Panc1 (cell line): ENCODE measurements around the gene GATB. TPM values are rescaled to one million over a fixed set of nuclear protein-coding genes. Genes with fewer than 3 reads are reported as not detected.

Experiments
- ATAC-seq: fragments of 200-7000 bp; cut with Tn5 transposase; 2 replicates; pipeline ENCODE4 v1.9.1; 2020; ENCODE audit warnings: mild to moderate bottlenecking, moderate library complexity
- BruUV-seq: library from RNA; stranded (reverse); fragments of 400-500 nt; replicated peaks from 2 replicates; lab custom pipeline; 2021; lab: Mats Ljungman, UMichigan
- CTCF ChIA-PET: fragments of 300-600 bp; sonication (Branson Sonifier 250); formaldehyde crosslinking; loops from one replicate; lab custom pipeline; 2022; ENCODE audit warnings: antibody characterized with exemption; lab: Charles Lee
- POLR2A ChIA-PET: fragments of 300-600 bp; sonication (Branson Sonifier 250); formaldehyde crosslinking; loops from one replicate; lab custom pipeline; 2022; ENCODE audit warnings: antibody characterized with exemption; lab: Charles Lee
- DNase-seq: peaks from one replicate; pipeline ENCODE4 v3.0.0-alpha.2; 2010; ENCODE audit warnings: low read depth, low spot score
- H3K27ac ChIP-seq: 2 replicates; pipeline ENCODE4 v1.5.1; 2011; ENCODE audit warnings: mild to moderate bottlenecking, low read length, inconsistent platforms
- H3K27me3 ChIP-seq: fragments of 200-500 bp; sonication (Bioruptor generic); 2 replicates; pipeline ENCODE4 v1.6.0; 2014; ENCODE audit warnings: low read length, inconsistent platforms; ENCODE audit not compliant: control insufficient read depth, insufficient read depth
- H3K36me3 ChIP-seq: fragments of 200-500 bp; sonication (Bioruptor generic); 2 replicates; pipeline ENCODE4 v1.5.1; 2014; ENCODE audit warnings: inconsistent platforms, mild to moderate bottlenecking, low read length, moderate library complexity; ENCODE audit not compliant: control insufficient read depth, insufficient read depth
- H3K4me1 ChIP-seq: 2 replicates; pipeline ENCODE4 v1.5.1; 2011; ENCODE audit warnings: inconsistent platforms, mild to moderate bottlenecking, low read length, moderate library complexity; ENCODE audit not compliant: control insufficient read depth, insufficient read depth
- H3K4me3 ChIP-seq, 2 experiments: 2 replicates each; pipeline ENCODE4 v1.5.1; 2011 to 2012; ENCODE audit warnings: low read depth in 2 of 2, low read length in 2 of 2, mild to moderate bottlenecking in 2 of 2, inconsistent platforms in 1 of 2, moderate library complexity in 1 of 2
- H3K9me3 ChIP-seq: fragments of 200-500 bp; sonication (Bioruptor generic); 2 replicates; pipeline ENCODE4 v1.5.1; 2014; ENCODE audit warnings: low read depth, mild to moderate bottlenecking, inconsistent platforms, low read length, moderate library complexity; ENCODE audit not compliant: control insufficient read depth, insufficient read depth
- CTCF ChIP-seq: fragments of 450-650 bp; IDR thresholded peaks from 2 replicates; pipeline ENCODE4 v1.5.1; 2017; ENCODE audit warnings: mild to moderate bottlenecking
- POLR2AphosphoS5 ChIP-seq: IDR thresholded peaks from 2 replicates; pipeline ENCODE4 v1.6.1; 2012; ENCODE audit warnings: mild to moderate bottlenecking, low read depth, low read length, moderate library complexity
- SIN3A ChIP-seq: IDR thresholded peaks from 2 replicates; pipeline ENCODE4 v1.6.1; 2012; ENCODE audit warnings: low read depth, mild to moderate bottlenecking, low read length, moderate library complexity, borderline replicate concordance; ENCODE audit not compliant: insufficient read depth
- TCF7L2 ChIP-seq: IDR thresholded peaks from 2 replicates; pipeline ENCODE4 v1.6.1; 2011; ENCODE audit warnings: mild to moderate bottlenecking, low read depth, low read length, inconsistent platforms
- in situ Hi-C: cut with HindIII; loops from 2 replicates; pipeline ENCODE4 v1.10.0; 2016; ENCODE audit warnings: low sequenced_read_pairs, low pct_unique_long_range_greater_than_20kb
- intact Hi-C: fragments of 100-400 bp; cut with micrococcal nuclease; formaldehyde crosslinking; loops from one replicate; pipeline ENCODE4 v1.10.0; 2022; ENCODE audit not compliant: unreplicated experiment
- total RNA-seq: library from RNA; stranded (reverse); gene quantifications from one replicate; pipeline ENCODE4 v1.2.1, GENCODE V29; 2021; ENCODE audit not compliant: unreplicated experiment
- TF ChIP-seq, protein P1 (sequence below), 2 experiments: IDR thresholded peaks; 2 replicates each; pipeline ENCODE4 v1.6.1; 2011 to 2012; ENCODE audit warnings: low read depth in 2 of 2, control low read depth in 1 of 2, low read length in 1 of 2, mild to moderate bottlenecking in 1 of 2, moderate library complexity in 1 of 2; ENCODE audit not compliant: insufficient read depth in 1 of 2

Gene GATB
- total RNA-seq, 1 experiment from 2014 or later: 9.7 TPM

- BruUV-seq: no TSS peak
- in situ Hi-C loops: no loop called here
Measured at GRCh38 chr4:151711646-151712045, 49.2 kb downstream of the GATB start.

GRCh38 chr4:151709587-151709986 lies 51.2 kb downstream of the GATB start:
- Histone ChIP-seq H3K4me3 (no peak overlapping the region), H3K27ac (no peak overlapping the region), H3K9me3 (no peaks in the 10 kb centered on the region), H3K4me1 (no peaks in the 10 kb centered on the region), H3K36me3 (no peaks in the 10 kb centered on the region), H3K27me3 (no peaks in the 10 kb centered on the region)
- TF ChIP-seq POLR2AphosphoS5 (no peak), SIN3A (no peak), CTCF (no peak), TCF7L2 (no peak)
- TF ChIP-seq, protein P1, sequence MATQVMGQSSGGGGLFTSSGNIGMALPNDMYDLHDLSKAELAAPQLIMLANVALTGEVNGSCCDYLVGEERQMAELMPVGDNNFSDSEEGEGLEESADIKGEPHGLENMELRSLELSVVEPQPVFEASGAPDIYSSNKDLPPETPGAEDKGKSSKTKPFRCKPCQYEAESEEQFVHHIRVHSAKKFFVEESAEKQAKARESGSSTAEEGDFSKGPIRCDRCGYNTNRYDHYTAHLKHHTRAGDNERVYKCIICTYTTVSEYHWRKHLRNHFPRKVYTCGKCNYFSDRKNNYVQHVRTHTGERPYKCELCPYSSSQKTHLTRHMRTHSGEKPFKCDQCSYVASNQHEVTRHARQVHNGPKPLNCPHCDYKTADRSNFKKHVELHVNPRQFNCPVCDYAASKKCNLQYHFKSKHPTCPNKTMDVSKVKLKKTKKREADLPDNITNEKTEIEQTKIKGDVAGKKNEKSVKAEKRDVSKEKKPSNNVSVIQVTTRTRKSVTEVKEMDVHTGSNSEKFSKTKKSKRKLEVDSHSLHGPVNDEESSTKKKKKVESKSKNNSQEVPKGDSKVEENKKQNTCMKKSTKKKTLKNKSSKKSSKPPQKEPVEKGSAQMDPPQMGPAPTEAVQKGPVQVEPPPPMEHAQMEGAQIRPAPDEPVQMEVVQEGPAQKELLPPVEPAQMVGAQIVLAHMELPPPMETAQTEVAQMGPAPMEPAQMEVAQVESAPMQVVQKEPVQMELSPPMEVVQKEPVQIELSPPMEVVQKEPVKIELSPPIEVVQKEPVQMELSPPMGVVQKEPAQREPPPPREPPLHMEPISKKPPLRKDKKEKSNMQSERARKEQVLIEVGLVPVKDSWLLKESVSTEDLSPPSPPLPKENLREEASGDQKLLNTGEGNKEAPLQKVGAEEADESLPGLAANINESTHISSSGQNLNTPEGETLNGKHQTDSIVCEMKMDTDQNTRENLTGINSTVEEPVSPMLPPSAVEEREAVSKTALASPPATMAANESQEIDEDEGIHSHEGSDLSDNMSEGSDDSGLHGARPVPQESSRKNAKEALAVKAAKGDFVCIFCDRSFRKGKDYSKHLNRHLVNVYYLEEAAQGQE (IDR thresholded peaks at IDR 0.05; ENCODE audit: insufficient read depth in 1 of 2, low read depth in 2 of 2, low read length in 1 of 2): no peak
- no peak for ATAC-seq
- intact Hi-C loops: no loop called here
- ChIA-PET CTCF (no interaction called here), POLR2A (no interaction called here)
- BruUV-seq: no TSS peak
- DNase-seq: no peak
- in situ Hi-C loops: no loop called here

More at GRCh38 chr4:151711646-151712045, 49.2 kb downstream of the GATB start:
- TF ChIP-seq, protein P1 (IDR thresholded peaks at IDR 0.05; ENCODE audit: insufficient read depth in 1 of 2, low read depth in 2 of 2, low read length in 1 of 2): no peak
- no peak for TF ChIP-seq POLR2AphosphoS5
- TF ChIP-seq TCF7L2: no peak
- no peak for TF ChIP-seq SIN3A
- TF ChIP-seq CTCF: no peak
- H3K27me3 ChIP-seq: no peaks in the 10 kb centered on the region
- no peak overlapping the region for H3K4me3 ChIP-seq
- H3K36me3 ChIP-seq: no peaks in the 10 kb centered on the region
- DNase-seq: no peak
- H3K4me1 ChIP-seq: no peaks in the 10 kb centered on the region
- intact Hi-C loops: no loop called here
- CTCF ChIA-PET: no interaction called here
- no peak for ATAC-seq
- H3K9me3 ChIP-seq: no peaks in the 10 kb centered on the region
- H3K27ac ChIP-seq: no peak overlapping the region
- POLR2A ChIA-PET: no interaction called here
